ENCODE results near the gene TUBD1. TPM values are rescaled to one million over a fixed set of nuclear protein-coding genes. Genes with fewer than 3 reads are reported as not detected.

The TUBD1 gene, protein sequence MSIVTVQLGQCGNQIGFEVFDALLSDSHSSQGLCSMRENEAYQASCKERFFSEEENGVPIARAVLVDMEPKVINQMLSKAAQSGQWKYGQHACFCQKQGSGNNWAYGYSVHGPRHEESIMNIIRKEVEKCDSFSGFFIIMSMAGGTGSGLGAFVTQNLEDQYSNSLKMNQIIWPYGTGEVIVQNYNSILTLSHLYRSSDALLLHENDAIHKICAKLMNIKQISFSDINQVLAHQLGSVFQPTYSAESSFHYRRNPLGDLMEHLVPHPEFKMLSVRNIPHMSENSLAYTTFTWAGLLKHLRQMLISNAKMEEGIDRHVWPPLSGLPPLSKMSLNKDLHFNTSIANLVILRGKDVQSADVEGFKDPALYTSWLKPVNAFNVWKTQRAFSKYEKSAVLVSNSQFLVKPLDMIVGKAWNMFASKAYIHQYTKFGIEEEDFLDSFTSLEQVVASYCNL
- total RNA-seq = 9.8 and 10.2 TPM in 2 replicates

DNA sequence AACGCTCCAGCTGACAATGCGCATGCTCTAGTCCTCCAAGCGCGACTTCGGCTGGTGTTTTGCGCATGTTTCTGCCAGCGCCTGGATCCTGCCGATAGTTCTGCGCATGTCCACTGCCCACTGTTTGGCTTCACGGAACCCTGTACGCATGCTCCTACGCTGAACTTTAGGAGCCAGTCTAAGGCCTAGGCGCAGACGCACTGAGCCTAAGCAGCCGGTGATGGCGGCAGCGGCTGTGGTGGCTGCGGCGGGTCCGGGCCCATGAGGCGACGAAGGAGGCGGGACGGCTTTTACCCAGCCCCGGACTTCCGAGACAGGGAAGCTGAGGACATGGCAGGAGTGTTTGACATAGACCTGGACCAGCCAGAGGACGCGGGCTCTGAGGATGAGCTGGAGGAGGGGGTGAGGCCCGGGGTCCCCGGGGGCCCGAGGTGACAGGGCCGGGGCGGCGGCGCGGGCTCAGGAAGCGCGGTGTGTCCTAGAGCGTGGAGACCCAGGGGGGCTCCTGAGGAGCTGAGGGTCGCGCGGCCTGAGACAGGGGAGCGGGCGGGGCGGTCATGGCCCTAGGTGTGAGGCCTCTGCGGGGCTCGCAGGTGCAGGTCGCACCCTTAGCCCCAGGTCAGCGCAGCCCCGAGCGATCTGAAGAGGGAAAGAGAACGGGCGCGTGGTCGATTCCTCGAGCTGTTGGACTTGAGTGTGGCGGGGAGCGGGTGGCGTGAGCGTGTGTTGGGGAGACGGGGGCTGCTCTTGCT lies at the start of gene TUBD1, which contains the start of gene RPS6KB1:
TUBD1 (minus strand) TSS at position 20 of the 752 bp plus-strand sequence. CDS start 1,941 bp downstream, outside the sequence.
RPS6KB1 (plus strand) TSS at position 198 of the 752 bp plus-strand sequence; CDS start at position 262, 64 bp downstream.

Other genes starting within 250 kb of the TUBD1 start
- gene PTRH2, start 185.5 kb downstream of the TUBD1 start, total RNA-seq = 35.8 and 57.5 TPM in 2 replicates
- 73.9 and 81.8 TPM in 2 replicates for gene VMP1, start 185.3 kb downstream of the TUBD1 start, total RNA-seq
- 10.1 and 13.6 TPM in 2 replicates for gene RPS6KB1, start 178 bp upstream of the TUBD1 start, total RNA-seq
- gene RNFT1, start 71.8 kb upstream of the TUBD1 start, total RNA-seq = 7.7 and 9.3 TPM in 2 replicates
- gene HEATR6, start 186.0 kb upstream of the TUBD1 start, total RNA-seq = 14.0 and 19.6 TPM in 2 replicates

Data from airway epithelial cell (primary cell).